B cell (primary cell): ENCODE results near the gene LHX1. TPM values are rescaled to one million over a fixed set of nuclear protein-coding genes. Genes with fewer than 3 reads are reported as not detected.

ENCODE experiments used
- ATAC-seq: fragments of 200-7000 bp; cut with Tn5 transposase; one replicate; pipeline ENCODE4 v1.10.0; 2021; ENCODE audit warnings: low read depth, mild to moderate bottlenecking, moderate number of reproducible peaks, moderate library complexity
- CTCF ChIA-PET: fragments of 350-600 bp; sonication (Branson Sonifier 250); formaldehyde crosslinking; loops from one replicate; lab custom pipeline; 2021; ENCODE audit warnings: antibody characterized with exemption, inconsistent platforms; lab: Charles Lee
- POLR2A ChIA-PET: fragments of 350-600 bp; sonication (Branson Sonifier 250); formaldehyde crosslinking; loops from one replicate; lab custom pipeline; 2021; ENCODE audit warnings: antibody characterized with exemption; lab: Charles Lee
- DNase-seq: peaks from one replicate; pipeline ENCODE4 v3.0.0; 2013
- H2AFZ ChIP-seq: 2 replicates; pipeline ENCODE4 v1.6.1; 2012; ENCODE audit warnings: mild to moderate bottlenecking, low read depth, low read length; ENCODE audit not compliant: insufficient read depth, poor library complexity, severe bottlenecking
- H3K27ac ChIP-seq, 2 donors: 1 replicate in 1 of 2; 2 replicates in 1 of 2; pipeline ENCODE4 v1.5.1; 2012 to 2013; ENCODE audit warnings: low read length in 2 of 2, mild to moderate bottlenecking in 2 of 2, moderate library complexity in 1 of 2
- H3K27me3 ChIP-seq, 4 experiments: fragments of 200-600 bp in 1 of 4; sonication (generic) in 1 of 4; replicated peaks in 1 of 4; 1 replicate in 2 of 4; 2 replicates in 2 of 4; pipeline versions ENCODE4 v1.6.1 to v1.7.0; 2013 to 2016; ENCODE audit warnings: low read length in 3 of 4, mild to moderate bottlenecking in 2 of 4, mixed read lengths in 1 of 4, moderate library complexity in 1 of 4; ENCODE audit not compliant: insufficient read depth in 4 of 4, control insufficient read depth in 3 of 4; ENCODE audit errors: control extremely low read depth in 1 of 4
- H3K36me3 ChIP-seq, 2 experiments: replicated peaks in 1 of 2; 1 replicate in 1 of 2; 2 replicates in 1 of 2; pipeline versions ENCODE4 v1.6.1 to v1.7.1; 2013; ENCODE audit warnings: low read length in 1 of 2; ENCODE audit not compliant: insufficient read depth in 2 of 2, control insufficient read depth in 1 of 2; ENCODE audit errors: control extremely low read depth in 1 of 2, extremely low read depth in 1 of 2
- H3K4me1 ChIP-seq, 2 donors: fragments of 200-600 bp in 1 of 2; sonication (generic) in 1 of 2; 1 replicate in 1 of 2; 2 replicates in 1 of 2; pipeline versions ENCODE4 v1.5.1 to v1.6.1; 2013 to 2017; ENCODE audit warnings: low read length in 2 of 2; ENCODE audit not compliant: control insufficient read depth in 2 of 2, insufficient read depth in 2 of 2
- H3K4me2 ChIP-seq: replicated peaks from 2 replicates; pipeline ENCODE3; 2012; ENCODE audit warnings: mild to moderate bottlenecking, low read depth, low read length; ENCODE audit not compliant: poor library complexity, severe bottlenecking
- H3K4me3 ChIP-seq, 5 experiments: fragments of 200-600 bp in 1 of 5; sonication (generic) in 1 of 5; 1 replicate in 3 of 5; 2 replicates in 2 of 5; pipeline versions ENCODE4 v1.5.1 to v1.7.0; 2011 to 2016; ENCODE audit warnings: low read length in 4 of 5, mild to moderate bottlenecking in 4 of 5, low read depth in 2 of 5, control low read depth in 1 of 5, moderate library complexity in 1 of 5; ENCODE audit not compliant: insufficient read depth in 1 of 5; ENCODE audit errors: control extremely low read depth in 1 of 5, extremely low read depth in 1 of 5
- H3K79me2 ChIP-seq: fragments of 200-600 bp; sonication (generic); one replicate; pipeline ENCODE4 v1.6.0; 2016; ENCODE audit warnings: low read length; ENCODE audit not compliant: control insufficient read depth, insufficient read depth
- H3K9ac ChIP-seq: fragments of 200-600 bp; sonication (generic); 2 replicates; pipeline ENCODE4 v1.6.1; 2017; ENCODE audit warnings: mild to moderate bottlenecking, low read length, moderate library complexity
- H3K9me3 ChIP-seq, 3 donors: one replicate each; pipeline versions ENCODE4 v1.6.1 to v1.7.1; 2013; ENCODE audit warnings: low read length in 2 of 3; ENCODE audit not compliant: control insufficient read depth in 2 of 3, insufficient read depth in 1 of 3; ENCODE audit errors: control extremely low read depth in 1 of 3
- H4K20me1 ChIP-seq: 2 replicates; pipeline ENCODE4 v1.6.0; 2012; ENCODE audit warnings: mild to moderate bottlenecking, low read length; ENCODE audit not compliant: insufficient read depth, control insufficient read depth, poor library complexity, severe bottlenecking
- H3K27ac Mint-ChIP-seq: one replicate; pipeline ENCODE4 v1.8.0; 2021; ENCODE audit warnings: mixed read lengths
- H3K27me3 Mint-ChIP-seq: one replicate; pipeline ENCODE4 v1.8.0; 2021; ENCODE audit warnings: mixed read lengths
- H3K4me1 Mint-ChIP-seq: one replicate; pipeline ENCODE4 v1.8.0; 2021; ENCODE audit warnings: mixed read lengths
- H3K4me3 Mint-ChIP-seq: one replicate; pipeline ENCODE4 v1.8.0; 2021; ENCODE audit warnings: mixed read lengths
- H3K9me3 Mint-ChIP-seq: one replicate; pipeline ENCODE4 v1.8.0; 2022; ENCODE audit warnings: mixed read lengths; ENCODE audit not compliant: insufficient read depth
- CTCF ChIP-seq: fragments of 200-600 bp; IDR thresholded peaks from one replicate; pipeline ENCODE4 v1.8.0; 2022; ENCODE audit warnings: antibody characterized with exemption, mild to moderate bottlenecking
- EZH2 ChIP-seq: IDR thresholded peaks from 2 replicates; pipeline ENCODE4 v1.6.1; 2012; ENCODE audit warnings: borderline replicate concordance, low read depth, mild to moderate bottlenecking, moderate library complexity, low read length; ENCODE audit not compliant: insufficient read depth, poor library complexity, severe bottlenecking
- WGBS: methylation state at CpG from one replicate; pipeline ENCODE4 v1.1.5; 2013; ENCODE audit warnings: missing lambda C conversion rate; ENCODE audit not compliant: insufficient coverage; 5-methylcytosine and 5-hydroxymethylcytosine counted together
- intact Hi-C: fragments of 100-400 bp; cut with micrococcal nuclease; formaldehyde crosslinking; loops from one replicate; pipeline ENCODE4 v1.10.0; 2022
- polyA plus RNA-seq: library from polyadenylated mRNA; depleted of rRNA; stranded (reverse); fragments of >200 nt; gene quantifications from 2 replicates; pipeline ENCODE4 v1.2.3, GENCODE V29; 2012
- total RNA-seq, 2 donors: library from RNA; stranded (reverse); fragments of 120-200 nt in 1 of 2; gene quantifications; 1 replicate in 1 of 2; 2 replicates in 1 of 2; pipeline versions ENCODE4 v1.2.3 to v1.2.4, GENCODE V29; 2013 to 2022

LHX1 gene
- total and polyA plus RNA-seq, 2 donors (not counting 1 experiment from before 2014, with no cell fraction given): not detected

- no peak overlapping the region for H3K4me3 ChIP-seq
- H3K9ac ChIP-seq: no peak overlapping the region
- DNase-seq (peak; percentile 47), ATAC-seq (no peak)
- intact Hi-C loops: loop anchor here (10.0 kb wide), 1 partner anchor 804 kb away; the partner anchor contains the start of gene HNF1B
- peaks cover 73% of the 10 kb centered on the region for H3K27me3 Mint-ChIP-seq
- TF ChIP-seq EZH2 (no peak), CTCF (no peak)
- H3K36me3 ChIP-seq: no peaks in the 10 kb centered on the region
- no peak overlapping the region for H3K4me2 ChIP-seq
- H3K4me3 Mint-ChIP-seq: no peak overlapping the region
- no peak overlapping the region for H3K27ac ChIP-seq
- H2AFZ ChIP-seq: no peak overlapping the region
- H3K4me1 Mint-ChIP-seq: peaks cover 43% of the 10 kb centered on the region
- peaks cover 0 to 79% (median 18%) of the 10 kb centered on the region in 3 donors for H3K9me3 ChIP-seq
- CTCF ChIA-PET: no interaction called here
- 13% methylated on average over 49 of the region's 52 CpGs for WGBS
- peaks cover 0 to 98% (median 91%) of the 10 kb centered on the region in 4 experiments for H3K27me3 ChIP-seq
- H3K9me3 Mint-ChIP-seq: no peaks in the 10 kb centered on the region
- peak overlapping the region; percentile 59 for H3K27ac Mint-ChIP-seq
- H4K20me1 ChIP-seq: peaks cover 29% of the 10 kb centered on the region
- H3K79me2 ChIP-seq: no peaks in the 10 kb centered on the region
- H3K4me1 ChIP-seq: peaks cover 67 to 81% of the 10 kb centered on the region in 2 donors
- POLR2A ChIA-PET: no interaction called here
Observed at GRCh38 chr17:36940313-36941264, 3.3 kb downstream of the LHX1 start.
